C4-2B (cell line): Measurements from ENCODE around the gene ACSM6.

Experiments
- H3K27ac ChIP-seq: fragments of 450-650 bp; 2 replicates; pipeline ENCODE4 v1.5.1; 2017
- ZFX ChIP-seq: fragments of 450-650 bp; IDR thresholded peaks from 2 replicates; pipeline ENCODE4 v1.6.1; 2017
- TF ChIP-seq, protein P1 (sequence below): fragments of 450-650 bp; conservative IDR thresholded peaks from 2 replicates; pipeline ENCODE4 v1.5.1; 2017; ENCODE audit warnings: mild to moderate bottlenecking

ACSM6 gene

DNA sequence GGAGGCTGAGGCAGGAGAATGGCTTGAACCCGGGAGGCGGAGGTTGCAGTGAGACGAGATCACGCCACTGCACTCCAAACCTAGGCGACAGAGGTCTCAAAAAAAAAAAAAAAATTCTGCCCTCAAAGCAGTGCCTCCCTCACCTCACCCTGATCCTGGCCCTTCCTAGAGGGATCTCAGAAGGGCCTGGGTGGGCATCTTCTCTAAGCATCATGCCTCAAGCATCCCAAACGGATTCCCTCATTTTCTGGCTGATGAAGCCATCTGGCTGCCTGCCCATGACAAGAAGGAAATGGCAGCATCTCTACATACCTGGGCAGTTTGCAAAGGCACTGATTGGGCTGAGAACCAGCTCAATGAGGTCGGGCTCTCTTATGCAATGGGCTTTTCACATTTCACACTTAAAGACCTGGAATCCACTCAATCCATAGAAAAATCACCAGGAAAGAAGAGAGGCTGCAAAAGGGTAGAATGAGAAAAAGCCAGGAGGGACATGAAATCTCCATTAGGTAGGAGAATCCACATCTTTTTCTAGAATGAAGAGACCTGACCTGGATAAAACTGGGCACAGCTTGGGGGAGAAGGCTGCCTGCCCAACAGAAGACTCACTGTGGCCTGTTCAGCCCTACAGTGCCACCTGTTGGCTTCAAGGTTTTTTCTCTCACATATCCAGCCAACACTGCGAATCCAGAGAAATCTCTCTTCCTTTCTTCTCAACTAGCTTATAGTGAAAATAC is 48.7 kb downstream of the ACSM6 start:
- TF ChIP-seq ZFX: no peak
- TF ChIP-seq, protein P1, sequence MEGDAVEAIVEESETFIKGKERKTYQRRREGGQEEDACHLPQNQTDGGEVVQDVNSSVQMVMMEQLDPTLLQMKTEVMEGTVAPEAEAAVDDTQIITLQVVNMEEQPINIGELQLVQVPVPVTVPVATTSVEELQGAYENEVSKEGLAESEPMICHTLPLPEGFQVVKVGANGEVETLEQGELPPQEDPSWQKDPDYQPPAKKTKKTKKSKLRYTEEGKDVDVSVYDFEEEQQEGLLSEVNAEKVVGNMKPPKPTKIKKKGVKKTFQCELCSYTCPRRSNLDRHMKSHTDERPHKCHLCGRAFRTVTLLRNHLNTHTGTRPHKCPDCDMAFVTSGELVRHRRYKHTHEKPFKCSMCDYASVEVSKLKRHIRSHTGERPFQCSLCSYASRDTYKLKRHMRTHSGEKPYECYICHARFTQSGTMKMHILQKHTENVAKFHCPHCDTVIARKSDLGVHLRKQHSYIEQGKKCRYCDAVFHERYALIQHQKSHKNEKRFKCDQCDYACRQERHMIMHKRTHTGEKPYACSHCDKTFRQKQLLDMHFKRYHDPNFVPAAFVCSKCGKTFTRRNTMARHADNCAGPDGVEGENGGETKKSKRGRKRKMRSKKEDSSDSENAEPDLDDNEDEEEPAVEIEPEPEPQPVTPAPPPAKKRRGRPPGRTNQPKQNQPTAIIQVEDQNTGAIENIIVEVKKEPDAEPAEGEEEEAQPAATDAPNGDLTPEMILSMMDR: peak; percentile 74
- H3K27ac ChIP-seq: no peak overlapping the region

DNA sequence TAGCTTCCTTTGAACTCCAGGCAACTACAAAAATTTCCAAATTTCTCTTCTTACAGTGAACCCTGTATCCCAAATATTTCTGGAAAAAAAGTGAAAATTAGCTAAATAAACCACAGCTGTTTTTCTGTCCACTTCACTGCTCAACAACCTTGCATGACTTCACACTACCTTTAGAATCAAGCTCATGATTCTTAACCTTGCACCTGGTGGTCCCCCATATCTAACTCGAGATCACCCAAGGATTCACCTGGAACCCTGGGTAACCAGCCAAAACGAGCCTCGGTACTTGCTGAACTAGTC is 49.2 kb downstream of the ACSM6 start:
- no peak overlapping the region for H3K27ac ChIP-seq
- TF ChIP-seq, protein P1: peak; percentile 48
- TF ChIP-seq ZFX: no peak

DNA sequence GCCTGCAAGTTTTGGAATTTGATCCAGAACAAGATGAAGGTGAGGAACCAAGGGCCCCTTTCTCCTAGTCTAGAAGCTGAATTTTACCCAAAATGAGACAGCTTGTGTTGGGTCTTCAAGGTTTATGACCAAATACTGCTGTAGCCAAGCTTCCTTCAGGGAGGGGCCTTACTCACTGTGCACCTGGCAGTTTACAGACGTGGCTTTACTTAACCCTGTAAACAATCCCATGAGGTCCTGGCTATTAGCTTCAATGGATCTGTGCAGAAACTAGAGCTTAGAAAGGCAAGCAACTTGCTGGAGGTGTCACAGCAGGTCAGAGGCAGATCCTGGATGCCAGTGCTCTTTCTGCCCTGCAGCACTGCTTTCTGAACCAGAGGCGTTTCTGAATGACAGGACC is 50.1 kb downstream of the ACSM6 start:
- no peak overlapping the region for H3K27ac ChIP-seq
- TF ChIP-seq, protein P1: no peak
- TF ChIP-seq ZFX: no peak

DNA sequence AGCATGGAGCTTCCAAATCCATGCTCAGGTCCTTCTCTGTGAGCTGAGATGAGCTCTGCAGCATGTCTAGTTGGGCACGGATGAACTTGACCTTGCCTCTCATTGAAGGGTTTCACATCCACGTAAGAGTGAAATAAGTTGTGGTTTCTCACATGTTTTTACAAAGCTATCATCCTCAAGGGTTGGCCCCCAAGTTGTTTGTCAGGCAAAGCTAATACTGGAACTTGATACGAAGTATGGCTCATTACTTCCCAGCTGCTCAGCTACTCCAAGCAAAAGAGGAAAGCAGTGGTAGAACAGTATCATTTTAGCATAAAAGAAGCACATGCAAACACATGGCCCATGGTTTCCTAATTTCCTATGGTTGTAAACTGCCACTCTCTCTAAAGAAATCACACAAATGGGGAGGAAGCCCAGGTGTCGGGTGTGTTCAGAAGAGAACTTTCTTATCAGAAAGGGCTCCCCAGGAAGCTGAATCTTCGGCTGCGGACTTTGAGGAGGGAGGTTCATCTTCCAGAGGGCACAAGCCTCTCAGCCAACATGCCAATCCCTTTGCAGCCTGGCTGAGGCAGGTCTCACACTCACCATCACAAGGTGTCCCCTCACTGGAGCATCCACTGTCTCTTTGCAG is 51.5 kb downstream of the ACSM6 start:
- H3K27ac ChIP-seq: no peak overlapping the region
- TF ChIP-seq ZFX: no peak
- TF ChIP-seq, protein P1: no peak

DNA sequence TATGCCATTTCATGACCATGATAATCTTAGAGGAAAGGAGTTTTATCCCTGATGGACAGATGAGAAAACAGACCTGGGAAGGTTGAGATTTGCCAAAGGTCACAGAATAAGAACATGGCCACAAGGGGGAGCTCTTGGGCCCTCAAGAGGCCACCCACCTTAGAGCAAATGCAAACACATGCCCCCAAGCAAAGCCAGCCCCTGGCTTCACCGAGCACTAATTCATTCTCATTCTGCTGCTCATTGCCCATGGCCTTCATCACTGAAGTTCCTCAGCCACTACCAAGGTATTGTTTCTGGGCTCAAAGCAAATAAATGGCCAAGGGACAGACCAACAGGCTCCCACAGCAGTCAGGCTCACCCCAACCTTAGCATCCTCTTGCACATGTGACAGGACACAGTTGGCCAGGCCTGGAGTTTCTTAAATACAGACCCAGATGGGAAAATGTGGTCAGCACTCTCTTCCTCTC is 52.6 kb downstream of the ACSM6 start:
- no peak for TF ChIP-seq ZFX
- TF ChIP-seq, protein P1: peak; percentile 88
- H3K27ac ChIP-seq: no peak overlapping the region

DNA sequence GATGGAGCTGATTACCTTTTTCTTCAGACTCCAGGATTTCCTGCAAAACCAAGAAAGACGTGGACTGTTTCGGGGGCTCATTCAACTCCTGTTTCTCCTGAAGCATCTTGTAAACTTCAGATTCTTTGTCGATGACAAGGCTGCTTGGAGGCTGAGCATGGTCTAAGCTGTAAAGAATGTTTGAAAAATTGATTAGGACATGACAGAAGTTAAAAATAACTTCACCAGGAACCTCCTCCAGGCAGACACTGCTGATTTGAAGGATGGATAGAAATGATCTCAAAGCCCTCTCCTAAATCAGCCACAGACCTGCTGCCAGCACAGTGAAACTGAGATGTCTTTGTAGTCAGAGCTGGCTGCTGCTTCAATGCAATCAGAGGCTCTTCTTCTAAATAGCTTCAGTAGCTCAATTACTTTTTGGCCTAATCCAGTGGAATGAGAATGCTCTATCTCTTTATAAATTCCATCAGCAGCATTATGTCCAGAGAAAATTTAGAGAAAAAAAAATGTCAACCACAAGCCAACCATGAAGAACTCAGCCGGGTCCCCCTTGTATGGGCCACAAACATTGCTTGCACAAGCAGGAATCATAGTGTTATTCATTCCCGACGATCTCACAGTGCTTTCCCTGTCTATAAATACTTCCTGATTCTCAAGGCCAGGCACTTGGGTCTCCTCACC is 53.3 kb downstream of the ACSM6 start:
- TF ChIP-seq ZFX: no peak
- TF ChIP-seq, protein P1: no peak
- no peak overlapping the region for H3K27ac ChIP-seq
